ENCODE data around the gene TCF7L2.

Gene TCF7L2

GRCh38 chr10:112962343-112962742, 12.3 kb downstream of the TCF7L2 start:
- DNase-seq (ENCODE audit: extremely low read depth, low read depth) = no peak
- H3K4me3 ChIP-seq (replicated peaks; ENCODE audit: low read depth, low read length) = no peak overlapping the region
- TF ChIP-seq CTCF (IDR thresholded peaks at IDR 0.05; ENCODE audit: low read depth, low read length, missing control alignments) = no peak

GRCh38 chr10:112963835-112964234, 13.8 kb downstream of the TCF7L2 start:
- H3K4me3 ChIP-seq (replicated peaks; ENCODE audit: low read depth, low read length) = no peak overlapping the region
- no peak for TF ChIP-seq CTCF (IDR thresholded peaks at IDR 0.05; ENCODE audit: low read depth, low read length, missing control alignments)
- DNase-seq (ENCODE audit: extremely low read depth, low read depth) = no peak

GRCh38 chr10:112964482-112964881, 14.4 kb downstream of the TCF7L2 start:
- no peak for DNase-seq (ENCODE audit: extremely low read depth, low read depth)
- TF ChIP-seq CTCF (IDR thresholded peaks at IDR 0.05; ENCODE audit: low read depth, low read length, missing control alignments) = no peak
- no peak overlapping the region for H3K4me3 ChIP-seq (replicated peaks; ENCODE audit: low read depth, low read length)

- DNase-seq (ENCODE audit: extremely low read depth, low read depth) = no peak
- H3K4me3 ChIP-seq (replicated peaks; ENCODE audit: low read depth, low read length) = no peak overlapping the region
- TF ChIP-seq CTCF (IDR thresholded peaks at IDR 0.05; ENCODE audit: low read depth, low read length, missing control alignments) = no peak
Measured at GRCh38 chr10:112966194-112966855, 16.3 kb downstream of the TCF7L2 start.

GRCh38 chr10:112967200-112967599, 17.2 kb downstream of the TCF7L2 start:
- H3K4me3 ChIP-seq (replicated peaks; ENCODE audit: low read depth, low read length) = no peak overlapping the region
- no peak for TF ChIP-seq CTCF (IDR thresholded peaks at IDR 0.05; ENCODE audit: low read depth, low read length, missing control alignments)
- DNase-seq (ENCODE audit: extremely low read depth, low read depth) = no peak

- DNase-seq (ENCODE audit: extremely low read depth, low read depth) = no peak
- no peak overlapping the region for H3K4me3 ChIP-seq (replicated peaks; ENCODE audit: low read depth, low read length)
- no peak for TF ChIP-seq CTCF (IDR thresholded peaks at IDR 0.05; ENCODE audit: low read depth, low read length, missing control alignments)
Measured at GRCh38 chr10:112969131-112969530, 19.1 kb downstream of the TCF7L2 start.

- DNase-seq (ENCODE audit: extremely low read depth, low read depth) = no peak
- no peak for TF ChIP-seq CTCF (IDR thresholded peaks at IDR 0.05; ENCODE audit: low read depth, low read length, missing control alignments)
- no peak overlapping the region for H3K4me3 ChIP-seq (replicated peaks; ENCODE audit: low read depth, low read length)
Measured at GRCh38 chr10:112969542-112969941, 19.5 kb downstream of the TCF7L2 start.

Data from HFF-Myc (cell line).